Immature natural killer cell (primary cell): ENCODE results near the gene LRP1B. TPM values are rescaled to one million over a fixed set of nuclear protein-coding genes. Genes with fewer than 3 reads are reported as not detected.

Source experiments
- DNase-seq, 3 donors: peaks; one replicate each; pipeline ENCODE4 v3.0.0; 2022; ENCODE audit warnings: mixed read lengths in 1 of 3
- H3K27ac Mint-ChIP-seq, 6 donors: one replicate each; pipeline ENCODE4 v1.8.0; 2020; ENCODE audit warnings: mixed read lengths in 6 of 6, mild to moderate bottlenecking in 5 of 6, inconsistent platforms in 4 of 6, moderate library complexity in 3 of 6
- H3K27me3 Mint-ChIP-seq, 3 donors: one replicate each; pipeline ENCODE4 v1.8.0; 2020 to 2021; ENCODE audit warnings: low read depth in 3 of 3, mild to moderate bottlenecking in 3 of 3, mixed read lengths in 3 of 3, moderate library complexity in 3 of 3, inconsistent platforms in 1 of 3
- H3K36me3 Mint-ChIP-seq, 3 donors: one replicate each; pipeline ENCODE4 v1.8.0; 2020; ENCODE audit warnings: mixed read lengths in 3 of 3, inconsistent platforms in 2 of 3, mild to moderate bottlenecking in 2 of 3
- H3K4me1 Mint-ChIP-seq, 2 donors: one replicate each; pipeline ENCODE4 v1.8.0; 2020; ENCODE audit warnings: inconsistent platforms in 2 of 2, mild to moderate bottlenecking in 2 of 2, mixed read lengths in 2 of 2, moderate library complexity in 1 of 2
- H3K4me3 Mint-ChIP-seq, 5 donors: one replicate each; pipeline ENCODE4 v1.8.0; 2020; ENCODE audit warnings: mild to moderate bottlenecking in 5 of 5, mixed read lengths in 5 of 5, inconsistent platforms in 3 of 5, moderate library complexity in 3 of 5
- H3K9me3 Mint-ChIP-seq, 6 donors: one replicate each; pipeline ENCODE4 v1.8.0; 2020; ENCODE audit warnings: mild to moderate bottlenecking in 6 of 6, mixed read lengths in 6 of 6, inconsistent platforms in 4 of 6, moderate library complexity in 3 of 6
- polyA plus RNA-seq, 3 donors: library from polyadenylated mRNA; unstranded; fragments of 300-500 nt; fragmentation: Illumina TruSeq; gene quantifications; one replicate each; pipeline ENCODE4 v1.2.3, GENCODE V29; 2021

The LRP1B gene
- polyA plus RNA-seq, 3 donors from 2014 or later = not detected

- H3K27ac Mint-ChIP-seq = no peak overlapping the region
- no peaks in the 10 kb centered on the region for H3K27me3 Mint-ChIP-seq
- H3K9me3 Mint-ChIP-seq = peaks cover 3 to 37% (median 11%) of the 10 kb centered on the region in 6 donors
- DNase-seq = no peak
- H3K4me1 Mint-ChIP-seq = no peaks in the 10 kb centered on the region
- no peaks in the 10 kb centered on the region for H3K36me3 Mint-ChIP-seq
- no peak overlapping the region for H3K4me3 Mint-ChIP-seq
Measured at GRCh38 chr2:140539242-140539875, 1591.5 kb downstream of the LRP1B start.

GRCh38 chr2:140529706-140530105 is 1601.1 kb downstream of the LRP1B start:
- peaks cover 0 to 1% (median 0%) of the 10 kb centered on the region in 3 donors for H3K27me3 Mint-ChIP-seq
- peaks cover 2 to 38% (median 18%) of the 10 kb centered on the region in 6 donors for H3K9me3 Mint-ChIP-seq
- DNase-seq = no peak
- H3K27ac Mint-ChIP-seq = no peak overlapping the region
- no peaks in the 10 kb centered on the region for H3K36me3 Mint-ChIP-seq
- H3K4me3 Mint-ChIP-seq = no peak overlapping the region
- H3K4me1 Mint-ChIP-seq = no peaks in the 10 kb centered on the region

GRCh38 chr2:140528982-140529381 is 1601.8 kb downstream of the LRP1B start:
- H3K27ac Mint-ChIP-seq = no peak overlapping the region
- no peaks in the 10 kb centered on the region for H3K36me3 Mint-ChIP-seq
- peaks cover 2 to 38% (median 18%) of the 10 kb centered on the region in 6 donors for H3K9me3 Mint-ChIP-seq
- no peaks in the 10 kb centered on the region for H3K4me1 Mint-ChIP-seq
- H3K27me3 Mint-ChIP-seq = peaks cover 0 to 1% (median 0%) of the 10 kb centered on the region in 3 donors
- DNase-seq = no peak
- H3K4me3 Mint-ChIP-seq = no peak overlapping the region

- Mint-ChIP-seq H3K9me3 (peaks cover 2 to 53% (median 21%) of the 10 kb centered on the region in 6 donors), H3K4me1 (no peaks in the 10 kb centered on the region), H3K27me3 (peaks cover 0 to 1% (median 0%) of the 10 kb centered on the region in 3 donors), H3K27ac (no peak overlapping the region), H3K4me3 (no peak overlapping the region), H3K36me3 (no peaks in the 10 kb centered on the region)
- DNase-seq = no peak
Measured at GRCh38 chr2:140526575-140526974, 1604.2 kb downstream of the LRP1B start.

- Mint-ChIP-seq H3K4me1 (no peaks in the 10 kb centered on the region), H3K9me3 (peaks cover 0 to 41% (median 20%) of the 10 kb centered on the region in 6 donors), H3K27me3 (no peaks in the 10 kb centered on the region), H3K36me3 (peaks cover 0 to 4% (median 0%) of the 10 kb centered on the region in 3 donors), H3K4me3 (no peak overlapping the region), H3K27ac (no peak overlapping the region)
- DNase-seq = no peak
Measured at GRCh38 chr2:140512106-140512505, 1618.7 kb downstream of the LRP1B start.

- Mint-ChIP-seq H3K9me3 (peaks cover 0 to 36% (median 17%) of the 10 kb centered on the region in 6 donors), H3K36me3 (peaks cover 0 to 4% (median 0%) of the 10 kb centered on the region in 3 donors), H3K27ac (no peak overlapping the region), H3K4me1 (no peaks in the 10 kb centered on the region), H3K27me3 (no peaks in the 10 kb centered on the region), H3K4me3 (no peak overlapping the region)
- DNase-seq = no peak
Measured at GRCh38 chr2:140509765-140510164, 1621.1 kb downstream of the LRP1B start.

- no peak for DNase-seq
- no peaks in the 10 kb centered on the region for H3K27me3 Mint-ChIP-seq
- H3K36me3 Mint-ChIP-seq = peaks cover 0 to 4% (median 0%) of the 10 kb centered on the region in 3 donors
- H3K4me1 Mint-ChIP-seq = no peaks in the 10 kb centered on the region
- no peak overlapping the region for H3K27ac Mint-ChIP-seq
- no peak overlapping the region for H3K4me3 Mint-ChIP-seq
- peaks cover 0 to 33% (median 17%) of the 10 kb centered on the region in 6 donors for H3K9me3 Mint-ChIP-seq
Measured at GRCh38 chr2:140508756-140509155, 1622.1 kb downstream of the LRP1B start.

GRCh38 chr2:140506606-140507005 is 1624.2 kb downstream of the LRP1B start:
- H3K4me3 Mint-ChIP-seq = no peak overlapping the region

GRCh38 chr2:140504601-140505000 is 1626.2 kb downstream of the LRP1B start:
- no peak overlapping the region for H3K4me3 Mint-ChIP-seq
- no peaks in the 10 kb centered on the region for H3K27me3 Mint-ChIP-seq
- H3K9me3 Mint-ChIP-seq = peaks cover 0 to 30% (median 6%) of the 10 kb centered on the region in 6 donors
- no peak for DNase-seq
- no peaks in the 10 kb centered on the region for H3K4me1 Mint-ChIP-seq
- H3K36me3 Mint-ChIP-seq = no peaks in the 10 kb centered on the region
- H3K27ac Mint-ChIP-seq = no peak overlapping the region

More at GRCh38 chr2:140506606-140507005, 1624.2 kb downstream of the LRP1B start:
- Mint-ChIP-seq H3K27ac (no peak overlapping the region), H3K36me3 (no peaks in the 10 kb centered on the region), H3K4me1 (no peaks in the 10 kb centered on the region), H3K9me3 (peaks cover 0 to 28% (median 11%) of the 10 kb centered on the region in 6 donors), H3K27me3 (no peaks in the 10 kb centered on the region)
- no peak for DNase-seq

- H3K9me3 Mint-ChIP-seq = peaks cover 0 to 23% (median 5%) of the 10 kb centered on the region in 6 donors
- no peaks in the 10 kb centered on the region for H3K4me1 Mint-ChIP-seq
- no peak for DNase-seq
- no peaks in the 10 kb centered on the region for H3K27me3 Mint-ChIP-seq
- no peak overlapping the region for H3K27ac Mint-ChIP-seq
- H3K36me3 Mint-ChIP-seq = no peaks in the 10 kb centered on the region
- H3K4me3 Mint-ChIP-seq = no peak overlapping the region
Measured at GRCh38 chr2:140502951-140503630, 1627.7 kb downstream of the LRP1B start.

GRCh38 chr2:140498360-140498759 is 1632.5 kb downstream of the LRP1B start:
- Mint-ChIP-seq H3K27ac (no peak overlapping the region), H3K36me3 (no peaks in the 10 kb centered on the region), H3K4me3 (no peak overlapping the region), H3K27me3 (no peaks in the 10 kb centered on the region), H3K4me1 (no peaks in the 10 kb centered on the region), H3K9me3 (peaks cover 0 to 27% (median 8%) of the 10 kb centered on the region in 6 donors)
- no peak for DNase-seq

- Mint-ChIP-seq H3K4me1 (no peaks in the 10 kb centered on the region), H3K9me3 (peaks cover 0 to 41% (median 11%) of the 10 kb centered on the region in 6 donors), H3K4me3 (no peak overlapping the region), H3K36me3 (no peaks in the 10 kb centered on the region), H3K27me3 (no peaks in the 10 kb centered on the region), H3K27ac (no peak overlapping the region)
- DNase-seq = no peak
Measured at GRCh38 chr2:140496714-140497113, 1634.1 kb downstream of the LRP1B start.

- no peak for DNase-seq
- no peaks in the 10 kb centered on the region for H3K36me3 Mint-ChIP-seq
- no peaks in the 10 kb centered on the region for H3K4me1 Mint-ChIP-seq
- H3K27me3 Mint-ChIP-seq = no peaks in the 10 kb centered on the region
- no peak overlapping the region for H3K27ac Mint-ChIP-seq
- no peak overlapping the region for H3K4me3 Mint-ChIP-seq
- H3K9me3 Mint-ChIP-seq = peaks cover 0 to 33% (median 15%) of the 10 kb centered on the region in 6 donors
Measured at GRCh38 chr2:140491876-140492275, 1638.9 kb downstream of the LRP1B start.

- Mint-ChIP-seq H3K36me3 (no peaks in the 10 kb centered on the region), H3K4me1 (no peaks in the 10 kb centered on the region), H3K27ac (no peak overlapping the region), H3K27me3 (no peaks in the 10 kb centered on the region), H3K9me3 (peaks cover 0 to 25% (median 11%) of the 10 kb centered on the region in 6 donors), H3K4me3 (no peak overlapping the region)
- no peak for DNase-seq
Measured at GRCh38 chr2:140489193-140489592, 1641.6 kb downstream of the LRP1B start.
